Kidney (tissue), 14 donors: Measurements from ENCODE around the gene MAPKAPK2. TPM values are rescaled to one million over a fixed set of nuclear protein-coding genes. Genes with fewer than 3 reads are reported as not detected.

Experiments used
- DNase-seq, 5 donors: peaks; one replicate each; pipeline ENCODE4 v3.0.0-alpha.2; 2013 to 2020
- FAIRE-seq: peaks from 2 replicates; lab custom pipeline; 2012; peaks lifted over from hg19 to GRCh38; lab: Jason Lieb, UNC
- H3K27ac ChIP-seq, 2 donors: one replicate each; pipeline ENCODE4 v1.7.0; 2013; ENCODE audit warnings: low read depth in 2 of 2, low read length in 2 of 2, inconsistent platforms in 1 of 2
- H3K27me3 ChIP-seq: one replicate; pipeline ENCODE4 v1.7.1; 2013; ENCODE audit warnings: low read length, inconsistent platforms; ENCODE audit not compliant: control insufficient read depth, insufficient read depth
- H3K36me3 ChIP-seq, 3 donors: one replicate each; pipeline versions ENCODE4 v1.7.0 to v1.7.1; 2013; ENCODE audit warnings: low read length in 3 of 3, control low read depth in 1 of 3, inconsistent platforms in 1 of 3; ENCODE audit not compliant: insufficient read depth in 3 of 3, control insufficient read depth in 2 of 3
- H3K4me1 ChIP-seq, 3 donors: one replicate each; pipeline versions ENCODE4 v1.7.0 to v1.7.1; 2013; ENCODE audit warnings: low read length in 3 of 3, inconsistent platforms in 1 of 3, low read depth in 1 of 3; ENCODE audit not compliant: control insufficient read depth in 2 of 3, insufficient read depth in 2 of 3
- H3K4me3 ChIP-seq, 3 donors: one replicate each; pipeline versions ENCODE4 v1.7.0 to v1.8.1; 2013; ENCODE audit warnings: low read length in 3 of 3, control low read depth in 1 of 3, inconsistent platforms in 1 of 3
- H3K9ac ChIP-seq, 3 donors: one replicate each; pipeline versions ENCODE4 v1.7.0 to v1.7.1; 2013; ENCODE audit warnings: low read length in 3 of 3, control low read depth in 1 of 3, inconsistent platforms in 1 of 3
- H3K9me3 ChIP-seq, 3 donors: one replicate each; pipeline versions ENCODE4 v1.7.0 to v1.7.1; 2013; ENCODE audit warnings: low read length in 3 of 3, control low read depth in 1 of 3, inconsistent platforms in 1 of 3; ENCODE audit not compliant: control insufficient read depth in 2 of 3, insufficient read depth in 1 of 3
- CTCF ChIP-seq: IDR thresholded peaks from 3 replicates; pipeline ENCODE4 v1.5.1; 2012; ENCODE audit warnings: mild to moderate bottlenecking, moderate library complexity, borderline replicate concordance; ENCODE audit not compliant: insufficient read depth; ENCODE audit errors: extremely low read depth
- intact Hi-C: fragments of 100-400 bp; cut with DNase I; formaldehyde crosslinking; loops from one replicate; pipeline ENCODE4 v1.11.1; 2022
- polyA plus RNA-seq: library from polyadenylated mRNA; stranded (reverse); fragments of 350-450 nt; fragmentation: Illumina TruSeq; extraction: RNeasy Lipid Tissue Mini Kit (QIAGEN cat#74804); gene quantifications from one replicate; pipeline ENCODE4 v1.2.3, GENCODE V29; 2014; ENCODE audit warnings: low read depth, low replicate concordance; ENCODE audit not compliant: insufficient read depth
- total RNA-seq: library from RNA; stranded (reverse); fragmentation: NEBNext Ultra II Directional; extraction: Animal tissue kit (Norgen Biotek cat#: 25700); gene quantifications from one replicate; pipeline ENCODE4 v1.2.1, GENCODE V29; 2021
- donor health status: control.
- donor health status: control.
- donor health status: control.
- donor health status: control.
- donor health status: control.
- donor health status: DM: yes; HTN: yes; CAD: no.
- donor health status: Normal renal cell carcinoma (clear cell type).

Gene MAPKAPK2
- total and polyA plus RNA-seq, 2 donors from 2014 or later: 84.5 to 113 TPM

GRCh38 chr1:206721454-206721853, 36.7 kb downstream of the MAPKAPK2 start:
- intact Hi-C loops: no loop called here
- Histone ChIP-seq H3K36me3 (no peaks in the 10 kb centered on the region), H3K27me3 (no peaks in the 10 kb centered on the region), H3K27ac (no peak overlapping the region), H3K4me1 (peaks cover 0 to 49% (median 43%) of the 10 kb centered on the region in 3 donors), H3K9me3 (no peaks in the 10 kb centered on the region), H3K9ac (no peak overlapping the region), H3K4me3 (no peak overlapping the region)
- TF ChIP-seq CTCF: no peak
- no peak for FAIRE-seq
- no peak for DNase-seq

DNA sequence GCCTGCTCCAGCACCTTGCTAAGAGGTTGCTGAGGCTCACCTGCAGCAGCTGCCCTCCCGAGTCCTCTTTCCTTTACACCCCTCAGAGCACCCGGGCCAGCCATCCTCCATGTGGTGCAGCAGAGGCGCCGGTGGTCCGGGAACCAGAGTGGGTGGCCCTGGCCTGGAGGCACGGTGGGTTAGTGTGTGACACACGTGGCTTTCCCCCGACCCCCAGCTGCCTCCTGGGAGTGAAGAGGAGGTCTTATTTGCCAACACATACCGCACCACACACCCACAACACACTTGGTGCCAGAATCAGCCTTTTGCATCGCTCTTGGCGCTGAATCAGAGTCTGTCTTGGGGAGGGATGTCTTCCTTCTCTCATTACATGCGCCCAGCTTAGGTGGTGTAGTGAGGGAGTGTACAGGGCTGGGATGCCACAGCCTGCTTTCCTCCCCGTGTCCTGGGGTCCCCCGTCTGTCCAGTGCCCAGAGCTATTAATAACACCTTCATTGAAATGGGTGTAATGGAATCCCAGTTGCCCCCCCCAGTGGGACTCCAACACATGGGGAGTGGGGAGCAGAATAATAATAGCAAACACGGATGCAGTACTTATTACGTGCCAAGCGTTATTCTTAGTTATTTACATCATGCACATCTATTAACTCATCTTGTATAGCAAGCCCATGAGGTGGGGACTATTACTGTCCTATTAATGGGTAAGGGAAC, 38.2 kb downstream of the MAPKAPK2 start:
- no peak for DNase-seq
- Histone ChIP-seq H3K4me3 (no peak overlapping the region), H3K9me3 (no peaks in the 10 kb centered on the region), H3K4me1 (peaks cover 0 to 52% (median 42%) of the 10 kb centered on the region in 3 donors), H3K27ac (peak overlapping the region; percentile 35 to 72), H3K36me3 (no peaks in the 10 kb centered on the region), H3K9ac (no peak overlapping the region), H3K27me3 (no peaks in the 10 kb centered on the region)
- intact Hi-C loops: no loop called here
- no peak for TF ChIP-seq CTCF
- FAIRE-seq: no peak

- no peak overlapping the region for H3K4me3 ChIP-seq
- H3K36me3 ChIP-seq: no peaks in the 10 kb centered on the region
- no peak for TF ChIP-seq CTCF
- no peak for FAIRE-seq
- no peaks in the 10 kb centered on the region for H3K9me3 ChIP-seq
- no peaks in the 10 kb centered on the region for H3K27me3 ChIP-seq
- H3K9ac ChIP-seq: no peak overlapping the region
- peaks cover 0 to 52% (median 46%) of the 10 kb centered on the region in 3 donors for H3K4me1 ChIP-seq
- no peak for DNase-seq
- intact Hi-C loops: no loop called here
- H3K27ac ChIP-seq: peak overlapping the region; percentile 54 to 72
These were observed 38.7 kb downstream of the MAPKAPK2 start for GRCh38 chr1:206723462-206723804.
